Fibroblast of skin of right biceps (primary cell): ENCODE data around the gene MUC2.

Experiments
- DNase-seq: peaks from one replicate; pipeline ENCODE4 v3.0.0-alpha.2; 2013

The MUC2 gene

GRCh38 chr11:1073261-1073724, 1.4 kb upstream of the MUC2 start:
- no peak for DNase-seq

GRCh38 chr11:1073851-1074243, 827 bp upstream of the MUC2 start:
- no peak for DNase-seq

- no peak for DNase-seq
These were observed 752 bp downstream of the MUC2 start for GRCh38 chr11:1075341-1075911.

DNA sequence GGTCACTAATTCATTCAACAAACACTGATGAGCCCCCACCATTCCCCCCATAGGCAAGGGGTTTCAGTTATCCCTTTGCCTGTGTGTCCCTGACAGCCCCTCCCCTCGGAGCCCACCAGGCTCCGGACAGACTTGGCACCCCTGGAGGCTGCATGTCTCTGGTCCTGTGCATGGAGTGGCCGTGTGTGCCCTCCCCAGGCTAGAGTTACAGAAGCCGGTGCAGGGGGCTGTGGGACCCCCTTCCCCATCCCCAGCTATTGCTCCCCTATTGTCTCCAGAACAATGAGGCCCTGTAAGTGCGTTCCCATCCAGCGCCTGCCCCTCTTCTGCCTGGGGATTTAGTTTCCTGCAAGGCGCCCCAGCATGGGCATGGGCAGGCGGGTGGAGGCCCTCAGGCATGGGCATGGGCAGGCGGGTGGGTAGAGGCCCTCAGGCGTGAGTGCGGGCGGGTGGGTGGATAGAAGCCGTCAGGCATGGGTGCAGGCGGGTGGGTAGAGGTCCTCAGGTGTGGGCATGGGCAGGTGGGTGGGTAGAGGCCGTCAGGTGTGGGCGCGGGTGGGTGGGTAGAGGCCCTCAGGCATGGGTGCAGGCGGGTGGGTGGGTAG, 1.5 kb downstream of the MUC2 start:
- DNase-seq, result no peak

- DNase-seq, result no peak
These were observed 2.4 kb downstream of the MUC2 start for GRCh38 chr11:1077033-1077416.

DNA sequence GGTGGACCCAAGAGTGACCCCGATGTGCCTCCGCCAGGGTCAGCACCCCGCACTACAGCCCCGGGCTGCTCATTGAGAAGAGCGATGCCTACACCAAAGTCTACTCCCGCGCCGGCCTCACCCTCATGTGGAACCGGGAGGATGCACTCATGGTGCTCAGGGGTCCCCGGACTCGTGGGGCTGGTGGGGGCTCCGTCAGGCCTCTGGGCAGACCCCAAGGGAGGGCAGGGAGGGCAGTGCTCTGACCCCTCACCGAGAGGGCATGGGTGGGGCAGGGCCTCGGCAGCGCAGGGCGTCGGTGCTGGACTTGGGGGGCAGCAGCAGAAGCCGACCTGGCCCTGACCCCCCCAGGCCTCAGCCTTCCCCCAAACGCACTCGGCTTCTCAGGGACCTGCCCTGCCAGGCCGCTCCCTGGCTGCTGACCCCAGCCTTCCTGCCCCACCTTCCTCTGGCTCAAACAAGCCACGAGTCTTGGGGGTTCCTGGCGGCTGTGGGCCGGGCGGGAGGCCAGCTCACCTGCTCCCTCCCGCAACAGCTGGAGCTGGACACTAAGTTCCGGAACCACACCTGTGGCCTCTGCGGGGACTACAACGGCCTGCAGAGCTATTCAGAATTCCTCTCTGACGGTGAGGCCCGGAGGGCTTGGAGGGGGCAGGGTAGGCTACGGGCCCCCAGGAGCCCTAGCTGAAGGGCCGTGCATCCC, 2.9 kb downstream of the MUC2 start:
- DNase-seq, result no peak

GRCh38 chr11:1078191-1078601, 3.5 kb downstream of the MUC2 start:
- no peak for DNase-seq

DNA sequence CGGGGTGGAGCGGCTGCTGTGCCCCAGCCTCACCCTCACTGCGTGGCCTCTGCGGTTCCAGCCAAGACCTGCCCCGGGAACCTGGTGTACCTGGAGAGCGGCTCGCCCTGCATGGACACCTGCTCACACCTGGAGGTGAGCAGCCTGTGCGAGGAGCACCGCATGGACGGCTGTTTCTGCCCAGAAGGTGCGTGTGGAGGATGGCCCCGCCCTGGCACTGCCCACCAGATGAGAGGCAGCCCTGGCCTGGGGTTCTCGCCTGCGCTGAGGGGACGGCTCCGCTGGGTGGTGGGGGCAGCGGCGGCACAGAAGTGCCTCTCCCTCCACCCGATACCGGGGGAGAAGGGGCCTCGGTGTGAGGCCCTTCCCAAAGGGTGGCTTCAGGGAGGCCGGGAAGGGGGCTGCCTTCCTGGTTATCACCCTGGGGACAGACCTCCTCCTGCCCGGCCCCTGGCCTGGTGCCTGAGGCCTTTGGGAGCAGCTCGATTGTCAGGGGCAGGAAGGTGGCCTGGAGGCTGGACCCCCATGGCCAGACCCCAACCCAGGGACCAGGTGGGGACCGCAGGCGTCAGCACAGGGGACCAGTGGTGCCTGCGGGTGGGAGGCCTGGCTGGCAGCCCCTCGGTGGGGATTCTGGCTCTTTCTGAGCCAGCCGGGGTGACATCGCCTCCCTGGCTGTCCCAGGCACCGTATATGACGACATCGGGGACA, 7.1 kb downstream of the MUC2 start:
- no peak for DNase-seq

- no peak for DNase-seq
These were observed 7.7 kb downstream of the MUC2 start for GRCh38 chr11:1082346-1082727.

GRCh38 chr11:1082728-1083620, 8.3 kb downstream of the MUC2 start:
- no peak for DNase-seq

GRCh38 chr11:1083621-1084551, 9.2 kb downstream of the MUC2 start:
- DNase-seq, result no peak

DNA sequence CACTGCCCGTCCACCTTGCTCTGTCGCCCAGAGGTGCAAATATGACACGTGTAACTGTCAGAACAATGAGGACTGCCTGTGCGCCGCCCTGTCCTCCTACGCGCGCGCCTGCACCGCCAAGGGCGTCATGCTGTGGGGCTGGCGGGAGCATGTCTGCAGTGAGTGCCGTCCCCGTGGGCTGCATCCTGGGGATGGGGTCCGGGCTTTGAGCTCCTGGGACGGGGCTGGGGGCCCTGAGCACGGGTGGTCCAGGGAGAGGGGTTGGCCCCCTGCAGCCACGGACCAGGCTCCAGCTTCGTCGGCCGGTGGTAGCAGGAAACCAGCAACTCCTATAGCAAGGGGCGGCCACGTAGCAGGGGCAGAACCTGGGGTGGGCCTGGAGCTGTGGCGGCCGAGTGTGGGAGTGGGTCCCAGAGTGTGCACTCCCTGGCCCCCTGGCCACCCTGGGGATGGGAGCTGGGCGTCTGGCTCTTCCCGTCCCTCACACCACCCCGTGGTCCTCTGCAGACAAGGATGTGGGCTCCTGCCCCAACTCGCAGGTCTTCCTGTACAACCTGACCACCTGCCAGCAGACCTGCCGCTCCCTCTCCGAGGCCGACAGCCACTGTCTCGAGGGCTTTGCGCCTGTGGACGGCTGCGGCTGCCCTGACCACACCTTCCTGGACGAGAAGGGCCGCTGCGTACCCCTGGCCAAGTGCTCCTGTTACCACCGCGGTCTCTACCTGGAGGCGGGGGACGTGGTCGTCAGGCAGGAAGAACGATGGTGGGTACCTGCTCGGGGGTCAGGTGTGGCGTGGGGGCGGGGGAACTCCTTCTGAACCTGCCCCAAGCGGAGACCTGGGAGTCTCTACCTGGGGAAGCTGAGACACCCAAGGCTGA, 10.1 kb downstream of the MUC2 start:
- no peak for DNase-seq

- DNase-seq, result no peak
These were observed 10.9 kb downstream of the MUC2 start for GRCh38 chr11:1085440-1086170.

GRCh38 chr11:1086171-1087102, 11.8 kb downstream of the MUC2 start:
- DNase-seq, result no peak

GRCh38 chr11:1087279-1087960, 12.7 kb downstream of the MUC2 start:
- no peak for DNase-seq

GRCh38 chr11:1087961-1088926, 13.6 kb downstream of the MUC2 start:
- no peak for DNase-seq
